Activated T-cell treated with anti-CD3 and anti-CD28 coated beads, Interleukin-2, amount 50 U/mL, for 1 hour (primary cell): Measurements from ENCODE around the gene PCDH9.
"Not testable (repeated sequence)": the region's sequence is repeated elsewhere in the genome, so short reads cannot be mapped to it uniquely, and the experiment has no call there.

Experiments used
- DNase-seq: peaks from one replicate; pipeline ENCODE4 v3.0.0-alpha.2; 2020

Gene PCDH9

GRCh38 chr13:66312312-66313087 is 917.6 kb downstream of the PCDH9 start:
- no peak for DNase-seq

GRCh38 chr13:66305961-66306617 is 924.0 kb downstream of the PCDH9 start:
- no peak for DNase-seq

GRCh38 chr13:66301482-66301881 is 928.7 kb downstream of the PCDH9 start:
- DNase-seq = no peak

GRCh38 chr13:66301006-66301405 is 929.1 kb downstream of the PCDH9 start:
- DNase-seq = no peak

- DNase-seq = no peak
These were observed 933.3 kb downstream of the PCDH9 start for GRCh38 chr13:66296875-66297274.

GRCh38 chr13:66296328-66296727 is 933.8 kb downstream of the PCDH9 start:
- no peak for DNase-seq

- DNase-seq = not testable (repeated sequence)
These were observed 943.3 kb downstream of the PCDH9 start for GRCh38 chr13:66286806-66287205.

- no peak for DNase-seq
These were observed 954.7 kb downstream of the PCDH9 start for GRCh38 chr13:66275416-66275815.

GRCh38 chr13:66273011-66273410 is 957.1 kb downstream of the PCDH9 start:
- no peak for DNase-seq

- DNase-seq = no peak
These were observed 963.4 kb downstream of the PCDH9 start for GRCh38 chr13:66266761-66267160.

GRCh38 chr13:66266348-66266747 is 963.8 kb downstream of the PCDH9 start:
- no peak for DNase-seq

GRCh38 chr13:66265371-66265770 is 964.8 kb downstream of the PCDH9 start:
- no peak for DNase-seq

- no peak for DNase-seq
These were observed 965.2 kb downstream of the PCDH9 start for GRCh38 chr13:66264971-66265370.

- DNase-seq = no peak
These were observed 967.8 kb downstream of the PCDH9 start for GRCh38 chr13:66262330-66262729.

GRCh38 chr13:66259426-66259825 is 970.7 kb downstream of the PCDH9 start:
- not testable (repeated sequence) for DNase-seq
